Measurements from ENCODE around the gene KRTAP1-4.
"Not testable (repeated sequence)": the region's sequence is repeated elsewhere in the genome, so short reads cannot be mapped to it uniquely, and the experiment has no call there.

The KRTAP1-4 gene

GRCh38 chr17:41029633-41030245 is at the start of gene KRTAP1-4:
Gene KRTAP1-4, minus strand, starts transcription at chr17:41030195. Its CDS starts 117 bp downstream, at chr17:41030078.
- no peak for FAIRE-seq

GRCh38 chr17:41076788-41077187 is 46.8 kb upstream of the KRTAP1-4 start:
- no peak for FAIRE-seq

- FAIRE-seq = no peak
Measured at GRCh38 chr17:41073676-41074075, 43.7 kb upstream of the KRTAP1-4 start.

- no peak for FAIRE-seq
Measured at GRCh38 chr17:41071606-41072360, 41.8 kb upstream of the KRTAP1-4 start.

- no peak for FAIRE-seq
Measured at GRCh38 chr17:41069031-41069430, 39.0 kb upstream of the KRTAP1-4 start.

- FAIRE-seq = no peak
Measured at GRCh38 chr17:41067281-41067680, 37.3 kb upstream of the KRTAP1-4 start.

- no peak for FAIRE-seq
Measured at GRCh38 chr17:41065829-41066624, 36.0 kb upstream of the KRTAP1-4 start, which contains the start of gene KRTAP2-4. Gene KRTAP2-4, minus strand, starts transcription at chr17:41065879. Its CDS starts 34 bp downstream, at chr17:41065845.

GRCh38 chr17:41065016-41065689 is 35.2 kb upstream of the KRTAP1-4 start:
- not testable (repeated sequence) for FAIRE-seq

- FAIRE-seq = no peak
Measured at GRCh38 chr17:41064301-41064700, 34.3 kb upstream of the KRTAP1-4 start.

GRCh38 chr17:41063449-41063848 is 33.5 kb upstream of the KRTAP1-4 start:
- no peak for FAIRE-seq

- no peak for FAIRE-seq
Measured at GRCh38 chr17:41061964-41062363, 32.0 kb upstream of the KRTAP1-4 start.

GRCh38 chr17:41060052-41060604 is 30.1 kb upstream of the KRTAP1-4 start, which contains the start of gene KRTAP2-3:
Gene KRTAP2-3, minus strand, starts transcription at chr17:41060114. Its CDS starts 64 bp downstream, at chr17:41060050.
- FAIRE-seq = no peak

- FAIRE-seq = not testable (repeated sequence)
Measured at GRCh38 chr17:41059276-41060051, 29.5 kb upstream of the KRTAP1-4 start.

GRCh38 chr17:41058741-41059140 is 28.7 kb upstream of the KRTAP1-4 start:
- FAIRE-seq = no peak

- no peak for FAIRE-seq
Measured at GRCh38 chr17:41057547-41057946, 27.6 kb upstream of the KRTAP1-4 start.

- not testable (repeated sequence) for FAIRE-seq
Measured at GRCh38 chr17:41055130-41055529, 25.1 kb upstream of the KRTAP1-4 start, which contains the start of gene KRTAP2-2. Gene KRTAP2-2, minus strand, starts transcription at chr17:41055230. Its CDS starts 19 bp downstream, at chr17:41055211.

GRCh38 chr17:41054556-41054955 is 24.6 kb upstream of the KRTAP1-4 start:
- FAIRE-seq = not testable (repeated sequence)

- no peak for FAIRE-seq
Measured at GRCh38 chr17:41054025-41054424, 24.0 kb upstream of the KRTAP1-4 start.

- no peak for FAIRE-seq
Measured at GRCh38 chr17:41052566-41052965, 22.6 kb upstream of the KRTAP1-4 start.

GRCh38 chr17:41049110-41049509 is 19.1 kb upstream of the KRTAP1-4 start:
- no peak for FAIRE-seq

- no peak for FAIRE-seq
Measured at GRCh38 chr17:41048441-41048840, 18.4 kb upstream of the KRTAP1-4 start.

Data from TTC549 (cell line).